ENCODE data around the gene TRAPPC14. TPM values are rescaled to one million over a fixed set of nuclear protein-coding genes. Genes with fewer than 3 reads are reported as not detected.
A peak's percentile ranks its signal among the peaks of the same experiment; 100 is the strongest.

The TRAPPC14 gene
- total and polyA plus RNA-seq, 9 of the 15 experiments (the other 6 are each of a cell fraction or from before 2014, with no cell fraction given) = 0.42 to 45.9 (median 18.2) TPM

DNA sequence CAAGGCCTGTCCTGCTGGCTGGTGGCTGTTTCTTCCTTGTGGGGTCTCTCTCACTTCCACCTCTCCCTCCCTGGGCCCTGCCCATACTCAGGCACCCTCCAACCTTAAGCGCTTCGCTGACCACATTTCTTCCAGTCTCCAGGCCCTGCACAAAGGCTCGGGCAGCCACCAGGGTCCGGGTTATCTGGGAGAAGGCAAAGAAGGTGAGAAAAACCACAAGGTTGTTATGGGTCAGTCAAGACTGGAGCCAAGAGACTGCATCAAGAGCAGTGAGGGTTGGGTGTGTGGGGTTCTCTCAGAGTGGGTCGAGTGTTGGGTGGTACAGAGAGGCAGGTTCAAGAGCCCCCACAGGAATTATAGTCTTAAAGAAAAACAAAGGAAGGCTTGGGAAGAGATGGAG lies 16.1 kb upstream of the TRAPPC14 start:
- no peaks in the 10 kb centered on the region for H3K9me1 ChIP-seq (ENCODE audit: control insufficient read depth, insufficient read depth, low read length)
- no peak overlapping the region for H3K4me2 ChIP-seq (ENCODE audit: insufficient read depth, low read length)
- peak overlapping the region in 1 of 2 experiments; percentile 53; a peak in 2 of 4 replicates for H3K9ac ChIP-seq (ENCODE audit: insufficient read depth in 1 of 2, low read depth in 2 of 2, low read length in 2 of 2)
- no peak for ATAC-seq
- H3K27ac ChIP-seq (ENCODE audit: extremely low read depth, low read depth, low read length) = no peak overlapping the region
- TF ChIP-seq RAD21 (CRISPR knock-in tag; conservative IDR thresholded peaks at IDR 0.05 in 1 of 2, IDR thresholded peaks at IDR 0.05 in 1 of 2) (no peak), BMI1 (IDR thresholded peaks at IDR 0.05; ENCODE audit: low read length) (no peak), HDAC8 (tag; IDR thresholded peaks at IDR 0.05) (no peak), BCOR (IDR thresholded peaks at IDR 0.05) (no peak), SMAD1 (IDR thresholded peaks at IDR 0.05; ENCODE audit: low read depth, low read length, partially characterized antibody) (no peak)
- peaks cover 16 to 54% of the 10 kb centered on the region in 2 experiments; a peak in 4 of 5 replicates for H3K4me1 ChIP-seq (replicated peaks in 1 of 2; ENCODE audit: control insufficient read depth in 2 of 2, insufficient read depth in 2 of 2, low read length in 2 of 2)
- ChIA-PET POLR2A (interaction anchor here (0.6 kb wide), 1 partner anchor 10 kb away, joined by 3 read pairs; no protein-coding TSS in a partner anchor), CTCF (ENCODE audit: low intra/inter-chr PET ratio) (no interaction called here)
- no peak overlapping the region for H3K4me3 ChIP-seq
- FAIRE-seq = no peak
- no peaks in the 10 kb centered on the region for H3K36me3 ChIP-seq (ENCODE audit: control insufficient read depth, insufficient read depth, low read length)
- no peak overlapping the region for H2AFZ ChIP-seq (ENCODE audit: low read depth, low read length)
- intact Hi-C loops (cut with micrococcal nuclease) (no loop called here), in situ Hi-C loops (cut with MboI) (no loop called here)
- H3K9me3 ChIP-seq (replicated peaks; ENCODE audit: control insufficient read depth, insufficient read depth, low read depth, low read length) = no peaks in the 10 kb centered on the region
- WGBS (ENCODE audit: insufficient coverage, low coverage, missing lambda C conversion rate) = 10% methylated on average over 5 of the region's 5 CpGs
- no peaks in the 10 kb centered on the region for H3K79me2 ChIP-seq (ENCODE audit: control insufficient read depth, insufficient read depth, low read length)
- H4K20me1 ChIP-seq (replicated peaks; ENCODE audit: control insufficient read depth, insufficient read depth, low read length) = 0 out of 2 replicates have a peak, but pooled peaks cover 4% of the 10 kb centered on the region
- DNase-seq (ENCODE audit: extremely low read depth in 1 of 4, low spot score in 3 of 4) = peak in 1 of 4 experiments; percentile 10
- BruUV-seq (replicated peaks) = no TSS peak
- no peaks in the 10 kb centered on the region for H3K27me3 ChIP-seq (ENCODE audit: control insufficient read depth in 2 of 2, insufficient read depth in 2 of 2, low read length in 2 of 2)

DNA sequence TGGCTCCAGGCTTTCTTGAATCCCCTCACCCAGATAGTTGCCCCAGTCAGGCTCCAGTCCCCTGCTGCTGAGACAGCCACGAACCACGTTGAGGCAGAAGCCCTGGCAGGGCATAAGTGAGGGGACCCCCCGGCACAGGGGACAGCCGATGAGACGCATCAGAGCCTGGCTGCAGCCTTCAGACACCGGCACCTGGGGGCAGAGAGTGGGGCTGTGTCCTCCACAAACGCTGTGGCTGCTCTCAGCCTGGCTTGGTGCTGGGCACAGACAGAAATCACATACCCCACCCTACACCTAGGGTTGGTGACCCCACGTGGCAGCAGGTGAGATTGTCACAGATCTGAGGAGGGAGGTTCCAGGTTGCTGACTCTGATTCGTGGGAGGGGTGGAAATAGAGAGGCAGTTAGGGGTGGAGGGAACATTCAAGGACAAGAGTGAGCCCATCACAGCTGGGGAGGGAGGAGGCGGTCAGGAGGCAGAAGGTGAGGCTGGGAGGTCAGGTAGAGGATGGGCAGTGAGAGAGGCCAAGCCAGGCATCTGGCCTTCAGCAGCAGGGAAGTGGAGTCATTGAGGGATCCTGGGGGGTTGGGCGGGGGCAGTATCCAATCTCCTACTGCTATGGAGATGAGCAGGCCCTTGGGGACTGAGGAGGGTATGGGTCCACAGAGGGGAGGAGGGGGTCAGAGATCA lies 15.4 kb upstream of the TRAPPC14 start:
- 50% methylated on average over 11 of the region's 11 CpGs for WGBS (ENCODE audit: insufficient coverage, low coverage, missing lambda C conversion rate)
- Histone ChIP-seq H3K79me2 (ENCODE audit: control insufficient read depth, insufficient read depth, low read length) (no peaks in the 10 kb centered on the region), H3K9me1 (ENCODE audit: control insufficient read depth, insufficient read depth, low read length) (no peaks in the 10 kb centered on the region), H3K4me1 (replicated peaks in 1 of 2; ENCODE audit: control insufficient read depth in 2 of 2, insufficient read depth in 2 of 2, low read length in 2 of 2) (peaks cover 18 to 55% of the 10 kb centered on the region in 2 experiments; a peak in 4 of 5 replicates), H3K4me2 (ENCODE audit: insufficient read depth, low read length) (no peak overlapping the region), H3K9me3 (replicated peaks; ENCODE audit: control insufficient read depth, insufficient read depth, low read depth, low read length) (no peaks in the 10 kb centered on the region), H2AFZ (ENCODE audit: low read depth, low read length) (no peak overlapping the region), H4K20me1 (replicated peaks; ENCODE audit: control insufficient read depth, insufficient read depth, low read length) (0 out of 2 replicates have a peak, but pooled peaks cover 4% of the 10 kb centered on the region), H3K27me3 (ENCODE audit: control insufficient read depth in 2 of 2, insufficient read depth in 2 of 2, low read length in 2 of 2) (no peaks in the 10 kb centered on the region), H3K36me3 (ENCODE audit: control insufficient read depth, insufficient read depth, low read length) (no peaks in the 10 kb centered on the region), H3K4me3 (no peak overlapping the region), H3K27ac (ENCODE audit: extremely low read depth, low read depth, low read length) (no peak overlapping the region), H3K9ac (ENCODE audit: insufficient read depth in 1 of 2, low read depth in 2 of 2, low read length in 2 of 2) (peak overlapping the region in 1 of 2 experiments; percentile 53; a peak in 2 of 4 replicates)
- ATAC-seq = no peak
- ChIA-PET POLR2A (no interaction called here), CTCF (ENCODE audit: low intra/inter-chr PET ratio) (no interaction called here)
- TF ChIP-seq ZNF133 (CRISPR knock-in tag; IDR thresholded peaks at IDR 0.05) (no peak), KDM1A (IDR thresholded peaks at IDR 0.05) (peak in 1 of 2 experiments; percentile 35; a peak in 1 of 4 replicates)
- in situ Hi-C loops (cut with MboI) (no loop called here), intact Hi-C loops (cut with micrococcal nuclease) (no loop called here)
- DNase-seq (ENCODE audit: extremely low read depth in 1 of 4, low spot score in 3 of 4) = peak in 1 of 4 experiments; percentile 17
- BruUV-seq (replicated peaks) = no TSS peak
- no peak for FAIRE-seq
